K562 (cell line): ENCODE measurements around the gene GLMP. TPM values are rescaled to one million over a fixed set of nuclear protein-coding genes. Genes with fewer than 3 reads are reported as not detected.

Source experiments
- CTCF ChIP-seq, 3 experiments: IDR thresholded peaks in 2 of 3; conservative IDR thresholded peaks in 1 of 3; 2 replicates each; pipeline ENCODE4 v1.5.1; 2011 to 2012; ENCODE audit warnings: low read length in 3 of 3, mild to moderate bottlenecking in 3 of 3, control low read depth in 2 of 3, improper control_type of control experiment in 1 of 3, inconsistent platforms in 1 of 3, low read depth in 1 of 3, mixed read lengths in 1 of 3, moderate library complexity in 1 of 3; ENCODE audit not compliant: insufficient read depth in 2 of 3
- RAD21 ChIP-seq, 2 experiments: fragments of 250-450 bp in 1 of 2; fragments of 450-650 bp in 1 of 2; sonication (Bioruptor Pico) in 1 of 2; formaldehyde crosslinking in 1 of 2; IDR thresholded peaks in 1 of 2; conservative IDR thresholded peaks in 1 of 2; 2 replicates each; pipeline versions ENCODE4 v1.4.0 to v1.8.0; 2020 to 2022; ENCODE audit warnings: mild to moderate bottlenecking in 2 of 2, moderate library complexity in 1 of 2
- REST ChIP-seq, 2 experiments: fragments of 450-650 bp; formaldehyde crosslinking in 1 of 2; IDR thresholded peaks; 2 replicates each; pipeline versions ENCODE4 v1.4.0 to v1.6.1; 2014 to 2020; ENCODE audit warnings: mild to moderate bottlenecking in 2 of 2, borderline replicate concordance in 1 of 2, low read depth in 1 of 2
- polyA plus RNA-seq, 8 experiments: library from polyadenylated mRNA; depleted of rRNA in 4 of 8; stranded (reverse) in 5 of 8; unstranded in 3 of 8; fragments of >200 nt; fragmentation: Nextera tagmentation in 2 of 8; fragmentation: Illumina TruSeq in 1 of 8; extraction: Ambion mirVana in 2 of 8; extraction: Trizol in 1 of 8; gene quantifications; 2 replicates each; pipeline versions ENCODE4 v1.2.1 to v1.2.3, GENCODE V29; 2011 to 2014; ENCODE audit warnings: inconsistent platforms in 1 of 8, missing spikeins in 1 of 8
- total RNA-seq, 7 experiments: library from RNA; depleted of rRNA in 6 of 7; stranded (reverse); fragments of >200 nt in 6 of 7; fragmentation: Illumina TruSeq in 2 of 7; extraction: Trizol in 2 of 7; gene quantifications; 2 replicates each; pipeline versions ENCODE4 v1.2.1 to v1.2.3, GENCODE V29; 2011 to 2021; ENCODE audit warnings: low replicate concordance in 1 of 7

The GLMP gene
- total and polyA plus RNA-seq, 9 of the 15 experiments (the other 6 are each of a cell fraction or from before 2014, with no cell fraction given) = 8.3 to 28.2 (median 22.4) TPM

- TF ChIP-seq REST (IDR thresholded peaks at IDR 0.05; ENCODE audit: borderline replicate concordance) = peak; percentile 20; the same call in 1 of the 2 replicates
- TF ChIP-seq REST (CRISPR knock-in tag; IDR thresholded peaks at IDR 0.05; ENCODE audit: low read depth) = no peak
- TF ChIP-seq RAD21 (CRISPR knock-in tag; conservative IDR thresholded peaks at IDR 0.05 in 1 of 2, IDR thresholded peaks at IDR 0.05 in 1 of 2) = peak; percentile 30 to 45; a peak in 3 of 4 replicates
- TF ChIP-seq CTCF (IDR thresholded peaks at IDR 0.05 in 2 of 3, conservative IDR thresholded peaks at IDR 0.05 in 1 of 3; ENCODE audit: insufficient read depth in 2 of 3, low read depth in 1 of 3, low read length in 3 of 3) = peak; percentile 25 to 55 (median 54); a peak in 4 of 6 replicates
Measured at GRCh38 chr1:156319664-156320063, 24.2 kb upstream of the GLMP start (continued).
